GM19397 (cell line): ENCODE results near the gene B4GALT3.

Experiments used
- ATAC-seq: cut with Tn5 transposase; IDR thresholded peaks from one replicate; pipeline ENCODE4 v1.9.1; 2021; ENCODE audit warnings: mild to moderate bottlenecking, moderate library complexity; ENCODE audit not compliant: unreplicated experiment

The B4GALT3 gene

DNA sequence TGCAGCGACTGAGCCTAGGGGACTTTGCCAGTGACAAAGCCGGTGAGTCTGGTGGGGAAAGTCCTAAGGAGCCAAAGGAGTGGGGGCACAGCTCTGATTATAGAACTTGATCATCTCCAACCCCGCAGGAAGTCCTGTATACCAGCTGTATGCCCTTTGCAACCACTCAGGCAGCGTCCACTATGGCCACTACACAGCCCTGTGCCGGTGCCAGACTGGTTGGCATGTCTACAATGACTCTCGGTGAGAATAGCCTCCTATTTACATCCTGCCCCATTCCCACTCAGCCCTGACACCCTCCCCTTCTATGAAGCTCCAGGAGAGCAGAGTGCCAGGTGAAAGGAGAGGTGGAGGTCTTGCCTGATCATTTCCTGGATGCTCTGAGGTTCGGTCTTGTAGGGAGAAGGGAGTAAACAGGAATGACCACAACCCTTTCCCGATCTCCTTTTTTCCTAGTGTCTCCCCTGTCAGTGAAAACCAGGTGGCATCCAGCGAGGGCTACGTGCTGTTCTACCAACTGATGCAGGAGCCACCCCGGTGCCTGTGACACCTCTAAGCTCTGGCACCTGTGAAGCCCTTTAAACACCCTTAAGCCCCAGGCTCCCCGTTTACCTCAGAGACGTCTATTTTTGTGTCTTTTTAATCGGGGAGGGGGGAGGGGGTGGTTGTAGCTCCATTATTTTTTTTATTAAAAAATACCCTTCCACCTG is 12.3 kb downstream of the B4GALT3 start:
- ATAC-seq: no peak

DNA sequence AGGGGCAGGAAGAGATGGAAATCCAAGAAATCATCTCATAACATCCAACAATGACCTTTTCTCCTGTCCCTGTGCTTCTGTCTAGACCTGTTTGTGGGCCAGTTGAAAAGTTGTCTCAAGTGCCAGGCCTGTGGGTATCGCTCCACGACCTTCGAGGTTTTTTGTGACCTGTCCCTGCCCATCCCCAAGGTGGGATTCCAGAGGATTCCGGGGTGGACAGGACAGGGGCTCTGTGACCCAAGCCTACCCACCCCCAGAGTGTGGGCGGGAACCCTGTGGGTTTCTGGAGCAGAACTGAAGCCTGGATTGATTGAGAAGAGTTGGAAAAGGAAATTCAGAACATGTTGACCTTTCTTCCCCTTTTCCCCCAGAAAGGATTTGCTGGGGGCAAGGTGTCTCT is 13.5 kb downstream of the B4GALT3 start:
- ATAC-seq: no peak

DNA sequence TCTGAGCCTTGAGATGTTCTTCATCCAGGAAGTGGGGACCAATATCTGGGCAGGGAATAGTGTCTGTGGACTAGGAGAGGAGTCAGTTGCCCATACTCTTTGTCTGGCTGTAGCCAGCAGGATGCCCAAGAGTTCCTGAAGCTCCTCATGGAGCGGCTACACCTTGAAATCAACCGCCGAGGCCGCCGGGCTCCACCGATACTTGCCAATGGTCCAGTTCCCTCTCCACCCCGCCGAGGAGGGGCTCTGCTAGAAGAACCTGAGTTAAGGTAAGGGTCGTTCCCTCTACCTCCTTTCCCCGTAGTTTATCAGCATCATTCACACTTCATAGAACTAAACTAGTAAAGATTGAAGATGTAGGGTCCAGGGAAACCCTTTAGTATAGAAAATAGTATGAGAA is 14.5 kb downstream of the B4GALT3 start:
- ATAC-seq: no peak

DNA sequence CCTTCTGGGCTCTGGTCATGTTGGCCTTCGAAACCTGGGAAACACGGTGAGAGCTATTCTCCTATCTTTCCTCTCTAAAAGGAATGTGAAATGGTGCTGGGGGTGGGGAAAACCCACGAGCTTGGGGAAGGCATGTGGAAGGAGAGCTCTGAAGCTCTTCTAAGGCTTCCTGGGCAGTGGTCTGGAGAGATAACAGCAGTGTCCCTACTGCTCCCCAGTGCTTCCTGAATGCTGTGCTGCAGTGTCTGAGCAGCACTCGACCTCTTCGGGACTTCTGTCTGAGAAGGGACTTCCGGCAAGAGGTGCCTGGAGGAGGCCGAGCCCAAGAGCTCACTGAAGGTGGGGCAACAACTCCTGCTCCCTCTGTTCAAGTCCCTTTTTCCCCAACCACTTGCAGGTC is 15.3 kb downstream of the B4GALT3 start:
- ATAC-seq: no peak

DNA sequence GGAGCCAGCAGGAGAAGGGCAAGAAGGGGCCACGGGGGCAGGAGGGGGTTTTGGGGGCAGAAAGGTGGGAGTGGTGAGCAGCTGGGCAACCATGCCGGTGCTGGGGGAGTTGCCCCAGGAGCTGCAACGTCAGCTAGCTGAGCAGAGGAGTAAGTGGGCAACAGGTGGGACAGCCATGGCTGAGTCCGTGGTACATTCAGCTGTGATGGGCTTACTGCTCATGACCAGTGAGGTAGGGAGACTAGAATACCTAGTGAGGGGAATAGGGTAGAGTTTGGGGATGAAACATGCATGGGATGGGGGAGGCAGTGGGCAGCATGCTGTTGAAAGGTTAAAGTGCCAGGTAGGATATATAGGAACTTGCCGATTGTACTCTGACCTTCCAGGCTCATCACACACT is 15.7 kb downstream of the B4GALT3 start:
- no peak for ATAC-seq

DNA sequence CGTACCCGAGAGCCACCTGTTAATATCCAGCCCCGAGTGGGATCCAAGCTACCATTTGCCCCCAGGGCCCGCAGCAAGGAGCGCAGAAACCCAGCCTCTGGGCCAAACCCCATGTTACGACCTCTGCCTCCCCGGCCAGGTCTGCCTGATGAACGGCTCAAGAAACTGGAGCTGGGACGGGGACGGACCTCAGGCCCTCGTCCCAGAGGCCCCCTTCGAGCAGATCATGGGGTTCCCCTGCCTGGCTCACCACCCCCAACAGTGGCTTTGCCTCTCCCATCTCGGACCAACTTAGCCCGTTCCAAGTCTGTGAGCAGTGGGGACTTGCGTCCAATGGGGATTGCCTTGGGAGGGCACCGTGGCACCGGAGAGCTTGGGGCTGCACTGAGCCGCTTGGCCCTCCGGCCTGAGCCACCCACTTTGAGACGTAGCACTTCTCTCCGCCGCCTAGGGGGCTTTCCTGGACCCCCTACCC is 16.6 kb downstream of the B4GALT3 start:
- ATAC-seq: no peak

DNA sequence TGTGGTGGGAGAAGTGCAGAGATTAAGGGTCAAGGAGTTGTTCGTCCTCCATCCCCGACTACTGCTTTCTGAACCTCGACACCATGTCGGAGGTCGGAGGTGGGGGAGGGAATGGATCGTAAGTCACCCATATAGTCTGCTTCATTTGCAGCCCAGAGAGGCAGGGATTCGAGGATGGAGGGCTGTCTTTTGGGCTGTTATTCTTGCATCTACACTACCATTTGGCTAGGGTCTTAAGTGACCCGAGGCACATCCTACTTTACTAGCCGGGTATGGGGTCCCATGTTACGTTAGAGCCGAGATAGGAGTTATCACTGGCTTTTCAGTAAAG is 17.4 kb downstream of the B4GALT3 start:
- no peak for ATAC-seq

DNA sequence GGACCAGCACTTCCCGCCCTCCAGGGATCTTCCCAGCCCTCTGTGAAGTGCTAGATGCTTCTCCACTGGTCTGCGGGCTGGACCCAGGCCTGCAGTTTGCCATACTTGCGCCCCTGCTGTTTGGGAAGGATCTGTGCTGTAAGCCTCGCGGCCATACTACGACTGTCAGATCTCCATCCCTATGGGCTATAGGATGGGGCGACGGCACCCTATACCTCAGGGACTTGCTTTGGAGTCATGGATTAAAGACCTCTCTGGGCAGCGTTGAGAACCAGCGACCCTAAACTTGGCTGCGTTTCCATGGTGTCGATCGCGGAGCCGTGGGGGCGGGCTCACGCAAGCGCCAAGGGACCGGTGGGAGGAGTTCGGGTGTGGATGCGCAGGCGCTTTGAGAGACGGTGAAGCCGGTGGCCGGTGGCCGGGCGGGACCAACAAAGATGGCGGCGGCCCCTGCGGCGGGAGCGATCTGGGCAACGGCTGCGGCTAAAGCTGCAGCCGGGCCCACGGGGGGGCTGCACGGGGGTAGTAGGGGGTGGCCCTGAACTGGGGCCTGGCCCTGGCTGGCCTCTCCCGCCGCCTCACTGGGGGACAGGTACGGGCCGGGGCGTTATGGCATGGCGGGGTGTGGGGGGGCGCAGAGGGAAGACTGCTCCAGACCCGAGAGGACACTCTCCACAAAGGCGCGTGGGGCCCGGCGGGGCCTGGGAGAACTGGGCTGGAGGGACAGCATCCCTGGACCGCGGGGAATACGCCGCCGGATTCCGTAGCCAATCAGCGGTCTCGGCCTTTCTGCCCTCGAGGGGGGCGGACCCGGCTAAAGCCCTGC is 18.0 kb downstream of the B4GALT3 start, which contains the start of gene USP21:
USP21 (plus strand) TSS at position 414 of the 826 bp plus-strand sequence. CDS start 1,141 bp downstream, outside the sequence.
- ATAC-seq: peak; percentile 90

DNA sequence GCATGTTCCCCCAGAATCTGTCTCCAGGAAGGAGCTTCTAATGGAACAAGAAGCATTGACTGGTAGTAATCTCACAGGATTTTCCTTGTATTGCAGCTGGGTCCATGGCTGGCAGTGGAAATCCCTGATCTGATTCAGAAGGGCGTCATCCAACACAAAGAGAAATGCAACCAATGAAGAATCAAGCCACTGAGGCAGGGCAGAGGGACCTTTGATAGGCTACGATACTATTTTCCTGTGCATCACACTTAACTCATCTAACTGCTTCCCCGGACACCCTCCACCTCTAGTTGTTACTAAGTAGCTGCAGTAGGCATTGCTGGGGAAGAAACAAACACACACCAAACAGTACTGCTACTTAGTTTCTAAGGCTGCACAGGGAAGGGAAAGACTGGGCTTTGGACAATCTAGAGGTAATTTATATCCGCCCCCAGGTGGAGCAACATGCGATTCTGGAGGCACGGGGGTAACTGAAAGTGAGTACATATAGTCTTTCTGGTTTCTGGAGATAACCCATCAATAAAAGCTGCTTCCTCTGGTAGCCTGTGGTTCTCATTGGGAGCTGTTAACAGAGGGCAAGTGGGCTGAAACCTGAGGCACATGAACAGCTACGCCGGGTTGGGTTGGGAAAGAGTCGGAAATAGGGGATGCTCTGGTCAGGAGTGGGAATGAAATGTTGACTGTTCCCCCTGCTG is 18.8 kb downstream of the B4GALT3 start:
- no peak for ATAC-seq

DNA sequence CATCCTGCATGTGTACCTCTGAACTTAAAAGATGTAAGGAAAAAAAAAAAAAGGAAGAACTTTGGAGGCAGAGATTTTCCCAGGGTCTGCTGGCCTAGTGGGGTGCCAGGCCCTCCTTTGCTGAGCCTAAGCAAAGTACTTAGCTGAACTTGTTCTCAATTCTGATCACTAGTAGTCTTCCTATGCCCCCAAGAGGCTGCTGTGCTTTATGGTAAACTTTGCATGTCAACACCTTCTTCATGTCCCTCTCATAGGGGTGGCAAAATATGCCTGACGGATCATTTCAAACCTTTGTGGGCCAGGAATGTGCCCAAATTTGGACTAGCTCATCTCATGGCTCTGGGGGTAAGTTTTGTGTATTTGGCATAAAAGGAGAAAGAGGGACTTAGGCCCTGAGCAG is 19.4 kb downstream of the B4GALT3 start:
- ATAC-seq: no peak

DNA sequence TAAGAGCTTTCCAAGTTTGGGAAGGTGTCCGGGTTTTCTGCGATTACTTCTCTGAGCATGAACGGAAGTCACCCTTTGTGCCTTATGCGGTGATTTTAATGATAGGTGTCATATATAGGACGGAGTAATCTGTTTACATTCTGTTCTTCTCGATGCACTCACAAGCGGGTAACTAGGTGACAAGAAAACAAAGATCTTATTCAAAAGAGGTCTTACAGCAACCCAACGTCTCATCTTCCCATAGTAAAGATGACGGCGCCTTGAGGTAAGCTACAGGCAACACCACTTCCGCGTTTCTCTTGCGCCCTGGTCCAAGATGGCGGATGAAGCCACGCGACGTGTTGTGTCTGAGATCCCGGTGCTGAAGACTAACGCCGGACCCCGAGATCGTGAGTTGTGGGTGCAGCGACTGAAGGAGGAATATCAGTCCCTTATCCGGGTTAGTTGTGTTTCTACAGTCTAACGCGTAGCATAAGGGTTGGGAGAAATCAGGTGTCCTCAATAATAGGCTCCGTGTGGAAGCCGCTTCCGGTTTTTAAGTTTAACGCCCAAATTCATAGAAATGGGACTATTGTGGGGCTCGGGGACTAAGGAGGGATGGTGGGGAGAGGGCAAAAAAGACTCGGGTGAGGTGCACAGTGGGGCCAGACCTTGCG is 23.5 kb downstream of the B4GALT3 start, which contains the start of gene UFC1:
UFC1 (plus strand) TSS at position 297 of the 656 bp plus-strand sequence; CDS start at position 317, 20 bp downstream.
- ATAC-seq: peak; percentile 87

DNA sequence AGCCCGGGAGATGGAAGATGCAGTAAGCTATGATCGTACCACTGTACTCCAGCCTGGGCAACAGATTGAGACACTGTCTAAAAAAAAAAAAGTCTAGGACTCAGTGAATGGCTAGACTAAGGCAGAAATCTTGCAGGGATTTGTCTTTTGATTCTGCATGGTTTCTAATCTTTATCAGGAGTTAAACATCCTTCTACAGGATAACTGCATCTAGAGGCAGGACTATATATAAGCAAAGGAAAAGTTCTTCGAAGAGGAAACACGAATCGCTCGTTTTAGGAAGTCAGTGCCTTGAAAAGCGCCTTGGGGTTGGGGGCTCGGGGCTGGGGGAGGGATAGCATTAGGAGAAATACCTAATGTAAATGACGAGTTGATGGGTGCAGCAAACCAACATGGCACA is 24.1 kb downstream of the B4GALT3 start:
- ATAC-seq: no peak

DNA sequence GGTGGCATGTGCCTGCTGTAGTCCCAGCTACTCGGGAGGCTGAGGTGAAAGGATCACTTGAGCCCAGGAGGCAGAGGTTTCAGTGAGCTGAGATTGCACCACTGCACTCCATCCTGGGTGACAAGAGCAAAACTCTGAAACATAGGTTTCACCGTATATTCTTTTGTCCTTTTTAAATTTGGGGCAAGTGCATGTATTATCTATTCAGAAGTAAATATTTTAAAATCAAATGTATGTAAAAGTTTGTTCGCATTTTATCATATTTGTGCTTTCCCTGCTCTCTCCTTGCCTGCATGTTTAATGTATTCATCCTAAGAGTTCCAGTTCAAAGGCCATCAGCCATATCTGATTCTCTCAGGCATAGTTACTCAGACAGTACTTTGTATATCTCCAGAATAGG is 31.5 kb downstream of the B4GALT3 start:
- ATAC-seq: no peak

DNA sequence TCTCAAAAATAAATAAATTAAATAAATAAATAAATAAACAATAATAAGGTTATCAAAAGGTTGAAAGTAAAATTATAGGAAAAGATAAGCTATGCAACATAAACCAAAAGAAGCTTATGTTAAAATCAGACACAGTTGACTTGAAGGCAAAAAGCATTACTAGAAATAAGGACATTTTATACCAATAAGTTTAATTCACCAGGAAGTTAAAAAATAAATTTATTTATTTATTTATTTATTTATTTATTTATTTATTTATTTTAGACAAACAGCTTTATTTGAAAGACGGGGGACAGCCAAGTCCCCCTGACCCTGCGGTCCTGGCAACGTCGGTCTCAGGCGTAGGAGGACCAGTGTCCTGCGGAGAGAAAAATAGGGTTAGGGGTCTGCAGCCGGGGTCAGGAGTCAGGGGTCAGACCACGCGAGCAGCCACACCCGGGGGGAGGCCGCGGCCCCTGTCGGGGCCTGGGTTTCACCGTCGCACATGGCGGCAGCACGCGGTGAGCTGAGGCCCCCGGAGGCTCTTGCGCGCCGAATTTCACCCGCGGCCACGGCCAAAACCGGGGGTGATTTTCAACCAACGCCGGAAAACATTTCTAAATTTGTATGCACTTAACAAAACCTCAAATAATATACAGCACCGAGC is 36.4 kb downstream of the B4GALT3 start:
- ATAC-seq: no peak

DNA sequence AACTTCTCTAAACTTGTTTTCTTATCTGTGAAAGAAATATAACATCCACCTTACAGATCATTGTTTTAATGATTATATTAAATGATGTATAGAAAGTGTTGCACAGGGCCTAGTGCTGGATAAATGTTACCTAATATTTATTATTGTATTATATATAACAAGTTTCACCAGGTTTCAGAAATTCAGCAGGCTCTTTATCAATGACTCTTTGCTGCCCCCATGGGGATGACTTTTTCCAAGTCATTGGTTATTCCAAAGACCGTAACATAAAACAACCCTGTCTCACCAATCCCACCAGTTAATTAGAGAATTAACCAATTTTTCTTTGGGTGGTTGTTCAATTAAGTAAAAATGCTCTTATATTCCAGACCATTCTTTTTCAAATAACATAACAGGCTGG is 37.5 kb downstream of the B4GALT3 start:
- ATAC-seq: no peak

DNA sequence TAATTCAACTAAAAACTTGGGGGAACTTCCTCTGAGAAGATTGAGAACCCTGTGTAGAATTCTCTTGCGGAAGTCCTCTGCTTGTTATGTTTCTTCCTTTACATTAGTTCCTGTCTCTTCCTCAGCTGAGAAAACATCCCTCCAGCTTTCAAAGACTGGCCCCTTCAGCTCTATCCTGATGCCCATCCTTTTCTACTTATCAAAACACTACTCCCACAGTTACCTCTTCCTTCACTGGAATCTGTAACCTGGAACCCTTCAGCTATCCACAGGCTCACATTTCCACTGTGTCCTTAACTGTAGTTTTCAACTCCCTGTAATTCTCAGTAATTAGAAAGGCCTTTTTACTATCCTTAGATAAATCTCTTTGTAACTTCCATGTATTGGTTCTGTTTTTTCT is 38.9 kb downstream of the B4GALT3 start:
- no peak for ATAC-seq

DNA sequence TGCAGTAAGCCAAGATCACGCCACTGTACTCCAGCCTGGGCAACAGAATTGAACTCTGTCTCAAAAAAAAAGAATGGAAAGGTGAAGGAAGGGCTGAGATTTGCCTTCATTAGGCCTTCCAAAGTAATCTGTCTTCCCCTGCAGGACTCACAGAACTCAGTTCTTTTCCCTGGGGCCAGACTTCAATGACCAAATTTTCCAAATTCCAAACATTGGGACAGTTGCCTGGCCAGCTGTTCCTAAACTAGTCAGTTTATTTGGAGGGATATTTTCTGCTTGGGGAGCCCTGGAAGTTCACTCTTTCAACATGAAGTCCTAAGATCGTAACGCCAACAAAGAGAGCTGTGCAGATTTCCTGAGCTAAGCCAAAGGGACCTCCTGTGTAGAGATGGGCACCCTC is 39.4 kb downstream of the B4GALT3 start:
- no peak for ATAC-seq

DNA sequence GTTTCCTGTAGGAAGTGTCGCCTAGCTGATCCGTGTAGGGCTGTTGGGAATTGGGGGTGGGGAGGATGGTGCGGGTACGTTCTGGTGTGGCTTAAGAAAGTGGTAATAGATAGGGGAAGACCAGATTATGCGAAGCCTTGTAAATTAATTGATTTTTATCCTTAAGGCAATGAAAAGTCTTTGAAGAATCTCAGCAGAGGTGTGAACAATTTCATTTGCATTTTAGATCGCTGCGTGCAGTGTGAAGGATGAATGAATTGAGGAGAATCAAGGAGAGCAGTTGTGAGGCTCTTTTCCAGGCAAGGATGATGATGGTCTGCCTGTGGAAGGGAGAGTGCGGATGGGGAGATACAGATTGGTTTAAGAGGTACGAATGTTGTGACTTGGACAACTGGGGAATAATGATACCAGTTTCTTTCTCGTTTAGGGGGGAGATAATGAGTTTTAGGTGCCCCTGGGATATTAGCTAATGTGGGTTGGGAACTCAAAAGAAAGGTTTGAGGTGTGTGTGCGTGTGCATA is 44.0 kb downstream of the B4GALT3 start:
- no peak for ATAC-seq

DNA sequence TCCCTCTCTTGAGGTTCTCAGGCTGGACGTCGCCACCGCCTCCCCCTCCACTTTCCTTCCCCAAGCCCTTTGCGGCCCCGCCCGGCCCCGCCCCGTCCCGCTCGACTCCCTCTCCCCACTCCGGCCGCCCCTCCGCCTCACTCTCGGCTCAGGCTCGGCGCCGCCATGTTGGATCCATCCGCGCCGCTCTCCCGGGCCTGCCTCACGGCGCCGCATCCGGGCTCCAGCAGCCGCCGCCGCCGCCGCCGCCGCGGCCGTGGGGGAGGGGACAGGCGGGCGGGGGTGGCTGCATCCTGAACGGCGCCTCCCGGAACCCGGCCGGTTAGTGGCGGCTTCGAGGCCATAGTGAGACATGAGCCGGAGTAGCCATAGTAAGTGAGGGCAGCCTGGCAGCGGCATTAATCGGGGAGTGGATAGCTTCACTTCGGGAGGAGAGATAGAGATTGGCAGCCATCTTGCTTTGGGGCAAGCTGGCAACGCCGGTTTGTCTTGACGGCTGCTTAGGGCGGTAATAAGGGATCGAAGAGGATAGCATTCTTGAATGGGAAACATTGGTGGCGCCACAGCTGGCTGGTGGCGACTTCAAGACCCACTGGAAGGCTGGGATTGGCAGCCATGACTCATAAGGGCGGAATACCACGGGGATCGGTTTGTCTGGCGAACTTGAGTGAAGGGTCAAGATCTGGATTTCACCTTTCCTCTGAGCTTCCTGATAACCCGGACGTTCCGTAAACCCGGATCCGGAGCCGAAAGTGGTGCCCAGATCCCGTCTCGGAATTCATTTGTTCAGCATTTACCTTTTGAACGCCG is 44.7 kb downstream of the B4GALT3 start, which contains the start of gene DEDD:
DEDD (minus strand) TSS at position 258 of the 810 bp plus-strand sequence. CDS start 8,205 bp downstream, outside the sequence.
- peak; percentile 93 for ATAC-seq
